Cardiac fibroblast (primary cell): ENCODE results near the gene TBX2.
"Not testable (repeated sequence)": the region's sequence is repeated elsewhere in the genome, so short reads cannot be mapped to it uniquely, and the experiment has no call there.

Experiments
- DNase-seq, 2 donors: peaks; one replicate each; pipeline versions ENCODE4 v3.0.0 to v3.0.0-alpha.2; 2010; ENCODE audit warnings: low read depth in 2 of 2
- H3K4me3 ChIP-seq, 2 donors: replicated peaks in 1 of 2; 1 replicate in 1 of 2; 2 replicates in 1 of 2; pipeline ENCODE4 v1.5.1; 2011; ENCODE audit warnings: low read depth in 2 of 2, low read length in 2 of 2, mild to moderate bottlenecking in 2 of 2, moderate library complexity in 1 of 2
- CTCF ChIP-seq: IDR thresholded peaks from one replicate; pipeline ENCODE4 v1.5.1; 2011; ENCODE audit warnings: low read depth, mild to moderate bottlenecking, low read length, inconsistent platforms

TBX2 gene

GRCh38 chr17:61399131-61400065, at the start of gene TBX2:
Gene TBX2 (plus strand): TSS chr17:61399843. CDS start chr17:61400177, 334 bp downstream.
- peak within 1 kb of the TSS; percentile 65 to 72 for H3K4me3 ChIP-seq
- TF ChIP-seq CTCF, result no peak
- DNase-seq, result peak; percentile 95 to 97

- DNase-seq, result no peak
- no peak overlapping the region for H3K4me3 ChIP-seq
- TF ChIP-seq CTCF, result no peak
These were observed 47.8 kb upstream of the TBX2 start for GRCh38 chr17:61351745-61352407.

- peak in 1 of 2 donors; percentile 60 for DNase-seq
- TF ChIP-seq CTCF, result no peak
- H3K4me3 ChIP-seq, result no peak overlapping the region
These were observed 47.3 kb upstream of the TBX2 start for GRCh38 chr17:61352408-61352770.

GRCh38 chr17:61352781-61353491, 46.7 kb upstream of the TBX2 start:
- no peak for TF ChIP-seq CTCF
- no peak overlapping the region for H3K4me3 ChIP-seq
- no peak for DNase-seq

- no peak overlapping the region for H3K4me3 ChIP-seq
- TF ChIP-seq CTCF, result no peak
- DNase-seq, result no peak
These were observed 46.0 kb upstream of the TBX2 start for GRCh38 chr17:61353615-61354014.

- no peak for TF ChIP-seq CTCF
- no peak for DNase-seq
- no peak overlapping the region for H3K4me3 ChIP-seq
These were observed 44.5 kb upstream of the TBX2 start for GRCh38 chr17:61354895-61355874.

GRCh38 chr17:61357061-61357460, 42.6 kb upstream of the TBX2 start:
- not testable (repeated sequence) for H3K4me3 ChIP-seq, DNase-seq

- not testable (repeated sequence) for H3K4me3 ChIP-seq, DNase-seq
These were observed 40.1 kb upstream of the TBX2 start for GRCh38 chr17:61359513-61359912.
